GF-D8 (cell line): Measurements from ENCODE around the gene GPR33.
"Not testable (repeated sequence)": the region's sequence is repeated elsewhere in the genome, so short reads cannot be mapped to it uniquely, and the experiment has no call there.

Experiments used
- DNase-seq: peaks from one replicate; lab custom pipeline; 2025; lab: John Stamatoyannopoulos, UW

GPR33 gene

DNA sequence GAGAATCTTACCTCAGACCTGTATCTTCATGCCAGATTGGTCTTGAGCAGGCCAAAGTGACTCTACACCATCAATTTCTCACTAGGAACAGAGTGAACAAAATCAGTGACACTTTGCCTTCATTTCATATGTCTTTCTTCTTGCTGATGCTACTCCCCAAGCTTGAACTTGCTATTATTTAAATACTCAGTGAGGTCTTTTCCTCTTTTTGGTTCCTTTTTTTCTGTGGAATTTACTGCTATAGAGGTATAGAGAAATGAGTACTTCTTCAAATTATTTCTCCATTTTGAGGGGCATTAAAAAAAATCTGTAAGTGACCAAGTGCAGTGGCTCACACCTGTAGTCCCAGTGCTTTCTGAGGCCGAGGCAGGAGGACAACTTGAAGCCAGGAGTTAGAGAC is at the start of gene GPR33:
Gene GPR33, minus strand, starts transcription at position 154 of the 400 bp plus-strand sequence. CDS start 4,074 bp downstream, outside the sequence.
- DNase-seq, result no peak

- DNase-seq, result no peak
Measured at GRCh38 chr14:31536201-31536960, 48.5 kb upstream of the GPR33 start.

- no peak for DNase-seq
Measured at GRCh38 chr14:31530136-31530535, 42.3 kb upstream of the GPR33 start.

- no peak for DNase-seq
Measured at GRCh38 chr14:31529053-31529452, 41.2 kb upstream of the GPR33 start.

- no peak for DNase-seq
Measured at GRCh38 chr14:31527546-31527945, 39.7 kb upstream of the GPR33 start.

- no peak for DNase-seq
Measured at GRCh38 chr14:31527087-31527486, 39.2 kb upstream of the GPR33 start.

- no peak for DNase-seq
Measured at GRCh38 chr14:31510855-31511254, 23.0 kb upstream of the GPR33 start.

- no peak for DNase-seq
Measured at GRCh38 chr14:31510222-31510621, 22.4 kb upstream of the GPR33 start.

DNA sequence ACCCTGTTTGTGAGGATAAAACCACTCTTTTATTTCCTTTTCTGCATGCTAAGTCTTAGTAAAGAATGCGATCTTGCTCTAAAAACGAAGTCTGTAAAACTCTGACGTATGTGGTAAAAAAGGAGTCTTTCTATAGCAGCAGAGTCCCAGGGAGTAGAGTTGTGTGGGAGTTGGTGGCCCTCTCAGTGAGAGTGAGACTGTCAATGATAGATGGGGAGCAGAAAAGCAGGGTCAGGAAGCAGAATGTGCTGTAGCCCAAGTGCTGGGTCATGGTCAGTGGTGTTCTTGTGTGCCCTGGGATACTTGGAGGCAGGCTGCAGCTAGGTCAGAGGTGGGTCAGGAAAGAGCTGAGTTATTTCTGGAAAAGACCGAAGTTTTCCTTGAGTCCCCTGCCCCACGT is 20.3 kb upstream of the GPR33 start:
- no peak for DNase-seq

DNA sequence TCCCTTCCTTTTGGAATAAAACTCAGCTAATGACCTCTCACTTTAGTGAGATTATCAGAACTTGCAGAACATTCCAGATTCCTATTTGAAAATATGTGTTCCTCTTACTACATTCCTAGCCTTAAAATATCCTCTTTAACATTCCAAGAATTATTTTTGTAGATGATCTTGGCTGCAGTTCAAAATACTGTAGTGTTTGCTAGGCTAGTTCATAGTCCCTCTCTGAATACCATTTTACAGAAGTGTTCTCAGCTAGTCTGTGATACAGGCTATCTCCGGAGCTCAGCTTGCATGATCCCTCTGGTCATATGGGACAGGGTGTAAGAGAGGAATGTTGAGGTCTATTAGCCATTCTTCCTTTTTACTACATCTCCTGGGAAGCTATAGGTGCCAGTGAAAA is 17.6 kb upstream of the GPR33 start:
- no peak for DNase-seq

DNA sequence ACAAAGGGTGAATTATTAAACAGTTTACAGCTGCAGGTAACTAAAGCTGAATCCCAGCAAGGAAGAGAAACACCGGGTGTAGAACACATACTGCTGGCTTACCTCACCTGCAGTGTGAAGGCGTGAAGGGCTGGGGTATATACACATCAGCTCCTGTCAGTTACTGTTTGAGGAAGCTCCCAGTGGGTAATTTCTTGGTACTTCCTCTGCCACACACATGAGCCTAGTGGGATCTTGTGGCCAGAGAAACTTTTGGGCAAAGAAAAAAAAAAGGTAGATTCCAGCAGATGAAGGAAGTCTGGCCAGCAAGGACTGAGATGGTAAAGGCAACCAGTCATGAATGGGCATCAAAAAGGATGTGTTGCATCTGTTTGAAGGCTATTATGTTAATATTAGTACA is 14.0 kb upstream of the GPR33 start:
- no peak for DNase-seq

- DNase-seq, result no peak
Measured at GRCh38 chr14:31492759-31493498, 5.1 kb upstream of the GPR33 start.

- peak; percentile 6 for DNase-seq
Measured at GRCh38 chr14:31489691-31490090, 1.9 kb upstream of the GPR33 start.

- DNase-seq, result no peak
Measured at GRCh38 chr14:31486764-31487163, 1.1 kb downstream of the GPR33 start.

DNA sequence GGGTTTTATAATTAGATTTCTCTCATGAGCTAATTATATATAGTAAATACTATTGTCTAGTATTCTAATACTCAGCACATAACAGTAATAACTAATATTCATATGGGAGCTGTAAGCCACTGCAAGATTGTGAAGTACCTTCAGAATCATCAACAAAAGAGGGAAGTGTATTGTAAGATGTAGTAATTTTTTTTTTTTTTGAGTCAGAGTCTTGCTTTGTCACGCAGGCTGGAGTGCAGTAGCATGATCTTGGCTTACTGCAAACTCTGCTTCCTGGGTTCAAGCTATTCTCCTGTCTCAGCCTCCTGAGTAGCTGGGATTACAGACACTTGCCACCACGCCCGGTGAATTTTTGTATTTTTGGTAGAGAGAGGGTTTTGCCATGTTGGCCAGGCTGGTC is 3.1 kb downstream of the GPR33 start:
- no peak for DNase-seq

DNA sequence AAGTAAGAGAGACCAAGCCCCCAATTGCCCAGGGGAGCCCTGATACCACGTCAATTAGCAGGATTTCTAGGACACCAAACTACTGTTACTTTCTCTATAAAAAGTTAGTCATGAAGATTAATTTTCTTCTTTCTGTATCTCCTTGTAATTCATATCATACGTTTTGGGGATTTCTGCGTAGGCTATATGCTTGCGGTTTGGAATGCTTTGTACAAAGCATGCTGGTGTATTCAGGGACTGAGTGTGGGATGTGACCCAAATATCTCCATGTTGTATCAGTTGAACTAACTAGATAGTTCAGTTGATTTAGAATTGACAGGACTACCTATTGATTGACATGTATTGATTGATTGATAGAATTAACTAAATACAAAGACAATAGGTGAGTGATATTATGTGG is 7.7 kb downstream of the GPR33 start:
- no peak for DNase-seq

DNA sequence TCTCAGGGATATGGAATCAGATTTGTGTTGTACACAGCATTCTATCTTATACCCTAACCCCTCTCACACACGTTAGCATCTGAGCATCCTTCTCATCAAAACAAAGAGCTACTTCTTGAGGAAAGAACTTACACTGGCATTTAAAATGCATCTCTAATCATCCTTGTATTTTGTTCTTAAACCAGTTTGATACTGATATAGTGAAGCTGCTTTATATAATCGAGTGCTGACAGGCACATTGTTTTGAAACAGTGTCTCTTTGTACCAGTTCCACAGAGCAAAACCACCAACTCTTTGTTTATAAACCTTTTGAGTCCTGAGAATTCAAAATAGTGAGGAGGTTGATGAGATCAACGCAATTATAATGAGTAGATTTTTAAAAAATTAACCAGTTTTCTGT is 8.8 kb downstream of the GPR33 start:
- no peak for DNase-seq

DNA sequence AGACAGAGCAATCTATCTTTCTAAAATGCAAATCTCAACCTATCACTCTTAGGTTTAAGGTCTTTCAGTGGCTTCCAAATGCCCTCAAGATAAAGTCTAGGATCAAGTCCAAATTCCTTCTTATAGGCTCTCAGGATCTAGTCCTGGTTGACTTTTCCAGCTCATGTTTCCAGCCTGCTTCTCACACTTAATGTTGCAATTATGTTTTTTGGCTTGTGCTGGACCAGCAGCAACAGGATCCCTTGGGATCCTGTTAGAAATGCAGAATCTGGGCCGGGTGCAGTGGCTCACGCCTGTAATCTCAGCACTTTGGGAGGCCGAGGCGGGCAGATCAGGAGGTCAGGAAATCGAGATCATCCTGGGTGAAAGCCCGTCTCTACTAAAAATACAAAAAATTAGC is 10.6 kb downstream of the GPR33 start:
- DNase-seq, result no peak

DNA sequence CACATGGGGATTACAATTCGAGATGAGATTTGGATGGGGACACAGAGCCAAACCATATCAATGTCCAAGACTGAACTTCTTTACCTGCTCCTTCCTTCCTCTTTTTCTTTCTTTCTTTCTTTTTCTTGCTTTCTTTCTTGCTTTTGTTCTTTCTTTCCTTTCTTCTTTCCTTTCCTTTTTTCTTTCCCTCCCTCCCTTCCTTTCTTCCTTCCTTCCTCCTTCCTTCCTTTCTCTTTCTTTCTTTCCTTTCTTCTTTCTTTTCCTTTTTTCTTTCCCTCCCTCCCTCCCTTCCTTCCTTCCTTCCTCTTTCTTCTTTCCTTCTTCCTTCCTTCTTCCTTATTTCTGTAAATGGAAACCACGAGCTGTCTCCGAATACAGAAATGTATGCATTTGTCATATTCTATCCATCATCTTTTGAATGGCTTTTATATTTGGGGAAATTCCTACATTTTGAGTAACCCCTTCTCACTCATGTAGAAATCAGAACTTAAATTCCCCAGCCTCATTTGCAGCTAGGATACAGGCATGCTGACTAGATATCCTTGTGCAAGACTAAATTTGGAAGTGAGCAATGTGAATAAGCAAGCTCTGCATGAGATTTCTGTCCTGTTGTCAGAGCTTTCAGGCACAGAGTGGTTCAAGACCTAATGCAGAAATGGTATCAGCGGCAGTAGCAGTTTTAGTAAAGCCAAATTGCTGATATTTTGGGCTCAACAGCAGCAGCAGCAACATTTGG is 11.5 kb downstream of the GPR33 start:
- no peak for DNase-seq

DNA sequence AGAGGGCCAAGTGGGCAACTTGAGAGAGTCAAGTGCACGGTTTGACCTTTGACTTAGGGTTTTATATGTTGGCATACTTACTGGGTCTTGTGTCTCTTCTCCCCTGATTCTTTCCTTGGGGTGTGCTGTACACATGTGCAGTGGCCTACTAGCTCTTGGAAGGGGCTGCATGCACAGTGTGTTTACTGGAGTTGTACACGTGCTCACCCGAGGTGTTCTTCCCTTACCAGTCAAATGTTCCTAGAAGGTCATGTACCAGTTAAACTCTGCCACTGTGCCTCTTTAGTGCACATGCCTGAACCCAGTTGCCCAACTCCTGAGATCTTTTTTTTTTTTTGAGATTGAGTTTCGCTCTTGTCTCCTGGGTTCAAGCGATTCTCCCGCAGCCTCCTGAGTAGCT is 21.3 kb downstream of the GPR33 start:
- no peak for DNase-seq

- no peak for DNase-seq
Measured at GRCh38 chr14:31465111-31465510, 22.7 kb downstream of the GPR33 start.

DNA sequence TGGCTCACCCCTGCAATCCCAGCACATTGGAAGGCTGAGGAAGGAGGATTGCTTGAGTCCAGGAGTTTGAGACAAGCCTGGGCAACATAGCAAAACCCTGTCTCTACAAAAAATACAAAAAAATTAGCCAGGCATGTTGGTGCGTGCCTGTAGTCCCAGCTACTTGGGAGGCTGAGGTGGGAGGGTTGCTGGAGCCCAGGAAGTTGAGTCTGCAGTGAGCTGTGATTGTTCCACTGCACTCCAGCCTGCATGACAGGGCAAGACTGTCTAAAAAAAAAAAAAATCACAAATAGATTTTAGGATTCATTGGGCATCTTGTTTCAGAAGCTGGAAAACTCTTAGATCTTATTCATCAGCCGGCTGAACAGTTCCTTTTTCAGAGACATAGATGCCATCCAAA is 25.4 kb downstream of the GPR33 start:
- not testable (repeated sequence) for DNase-seq

DNA sequence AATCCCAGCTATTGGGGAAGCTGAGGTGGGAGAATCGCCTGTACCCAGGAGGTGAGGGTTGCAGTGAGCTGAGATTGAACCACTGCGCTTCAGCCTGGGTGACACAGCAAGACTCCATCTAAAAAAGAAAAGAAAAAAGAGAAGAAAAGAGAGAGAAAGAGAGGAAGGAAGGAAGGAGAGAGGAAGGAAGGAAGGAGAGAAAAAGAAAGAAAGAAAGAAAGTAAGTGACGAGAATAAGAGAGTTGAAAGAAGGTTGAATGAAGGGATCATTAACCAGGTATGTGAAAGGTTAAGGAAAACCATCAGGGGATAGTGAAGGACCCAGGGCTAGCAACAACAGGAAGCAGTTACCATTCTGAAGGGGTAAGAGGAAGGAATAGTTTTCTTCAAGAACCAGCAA is 26.3 kb downstream of the GPR33 start:
- DNase-seq, result no peak
